Activated CD4-positive, alpha-beta T cell treated with anti-CD3 and anti-CD28 coated beads for 4 hours (primary cell): Measurements from ENCODE around the gene SUCLG2.

Experiments
- DNase-seq, 2 donors: peaks; one replicate each; pipeline ENCODE4 v3.0.0-alpha.2; 2020

Gene SUCLG2

DNA sequence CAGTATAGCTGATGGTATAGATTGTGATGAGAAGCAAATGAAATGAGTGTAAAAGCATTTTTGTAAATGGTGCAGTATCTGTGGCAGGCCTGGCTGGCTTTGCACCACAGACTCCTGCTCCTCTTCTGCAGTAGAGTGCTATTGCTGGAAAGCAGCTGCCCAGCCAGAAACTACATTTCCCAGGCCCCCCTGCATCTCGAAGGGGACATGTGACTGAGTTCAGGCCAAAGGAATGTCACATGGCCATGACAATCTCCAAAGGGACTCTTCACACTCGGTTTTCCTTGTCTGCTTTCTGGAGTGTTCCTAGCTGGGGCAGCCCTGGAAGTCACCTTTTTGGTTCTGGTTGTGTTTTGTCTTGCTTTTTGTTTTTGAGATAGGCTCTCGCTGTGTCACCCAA, 277.1 kb downstream of the SUCLG2 start:
- DNase-seq, result no peak

DNA sequence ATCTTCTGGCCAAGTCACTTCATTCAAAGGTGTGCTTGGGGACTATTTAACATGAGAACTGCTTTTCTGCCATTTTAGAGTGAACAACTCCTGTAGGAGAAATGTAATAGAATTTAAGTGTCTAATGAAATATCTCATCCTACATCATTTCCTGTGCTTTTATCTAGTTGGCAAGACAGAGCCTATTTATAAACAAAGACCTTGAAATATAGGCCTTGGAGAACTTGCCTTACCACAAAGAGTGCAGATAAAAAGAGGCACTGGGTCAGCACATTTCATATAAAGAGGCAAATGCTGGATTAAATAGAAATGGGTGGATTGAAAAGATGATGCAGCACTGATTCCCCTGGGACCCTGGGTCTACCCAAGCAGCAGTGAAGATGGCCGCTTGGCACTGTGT, 278.0 kb downstream of the SUCLG2 start:
- DNase-seq, result no peak

DNA sequence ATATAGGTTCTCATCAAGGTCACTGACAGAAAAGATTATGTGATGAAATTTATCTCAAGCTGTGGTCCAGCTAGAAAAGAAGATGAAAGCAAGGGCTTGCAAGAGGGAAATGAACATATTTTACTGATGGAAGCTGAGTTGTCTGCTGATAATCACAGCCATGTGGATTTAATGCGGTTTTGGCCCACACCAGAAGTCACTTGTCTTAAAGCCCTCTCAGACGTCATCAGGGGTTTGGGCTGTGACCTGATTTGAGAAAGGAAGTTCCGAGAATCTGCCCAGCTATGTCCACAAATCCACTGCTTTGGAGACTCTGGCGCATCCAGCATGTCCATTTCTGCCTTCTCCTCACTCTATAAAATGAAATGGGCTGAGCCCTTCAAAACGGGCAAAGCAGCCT, 278.4 kb downstream of the SUCLG2 start:
- no peak for DNase-seq

GRCh38 chr3:67362686-67363085, 291.7 kb downstream of the SUCLG2 start:
- no peak for DNase-seq

GRCh38 chr3:67361770-67362169, 292.6 kb downstream of the SUCLG2 start:
- no peak for DNase-seq

GRCh38 chr3:67361323-67361722, 293.1 kb downstream of the SUCLG2 start:
- DNase-seq, result no peak

DNA sequence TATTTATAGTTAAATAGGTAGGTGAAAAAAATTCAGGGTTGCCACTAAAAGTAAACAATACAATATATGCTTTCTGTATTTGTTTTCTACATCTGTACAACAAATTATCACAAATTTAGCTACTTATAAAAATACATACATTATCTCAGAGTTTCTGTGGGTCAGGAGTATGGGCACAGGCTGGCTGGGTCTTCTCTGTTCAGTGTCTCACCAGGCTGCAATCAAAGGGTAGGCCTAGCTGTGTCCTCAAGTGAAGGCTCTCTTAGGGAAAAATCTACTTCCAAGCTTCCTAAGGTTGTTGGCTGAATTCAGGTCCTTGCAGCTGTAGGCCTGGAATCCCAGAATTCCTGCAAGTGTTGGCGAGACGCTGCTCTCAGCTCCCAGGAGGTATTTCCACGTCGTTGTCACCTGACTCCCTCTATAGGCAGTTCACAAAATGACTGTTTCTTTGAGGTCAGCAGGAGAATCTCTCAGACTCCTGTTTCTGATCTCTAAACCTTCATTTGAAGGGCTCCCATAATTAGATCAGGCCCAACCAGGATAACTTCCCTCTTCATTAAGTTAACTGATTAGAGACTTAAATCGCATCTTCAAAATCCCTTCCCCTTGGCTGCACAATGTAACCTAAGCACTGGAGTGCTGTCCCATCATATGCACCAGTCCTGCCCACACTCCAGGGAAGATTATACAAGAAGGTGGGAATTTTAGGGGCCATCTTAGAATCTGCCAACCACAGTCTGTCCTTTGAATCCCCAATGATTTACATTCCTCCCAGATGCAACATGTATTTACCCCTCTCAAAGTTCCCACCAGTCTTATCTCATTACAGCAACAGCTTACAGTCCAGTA, 296.6 kb downstream of the SUCLG2 start:
- DNase-seq, result no peak

- no peak for DNase-seq
Measured at GRCh38 chr3:67349551-67350174, 304.7 kb downstream of the SUCLG2 start.

DNA sequence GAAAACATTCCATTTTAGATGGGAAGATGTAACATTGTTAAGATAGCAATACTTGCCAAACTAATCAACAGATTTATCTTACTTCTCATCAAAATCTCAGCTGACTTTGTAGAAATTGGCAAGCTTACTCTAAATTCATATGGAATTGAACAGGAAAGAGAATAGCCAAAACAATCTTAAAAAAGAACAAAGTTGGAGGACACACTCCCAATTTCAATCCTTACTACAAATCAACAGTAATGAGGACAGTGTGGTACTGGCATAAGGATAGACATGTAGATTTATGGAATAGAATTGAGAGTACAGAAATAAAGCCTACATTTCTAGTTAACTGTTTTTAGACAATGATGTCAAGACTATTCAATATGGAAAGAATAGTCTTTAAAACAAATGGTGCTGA, 308.3 kb downstream of the SUCLG2 start:
- DNase-seq, result no peak

DNA sequence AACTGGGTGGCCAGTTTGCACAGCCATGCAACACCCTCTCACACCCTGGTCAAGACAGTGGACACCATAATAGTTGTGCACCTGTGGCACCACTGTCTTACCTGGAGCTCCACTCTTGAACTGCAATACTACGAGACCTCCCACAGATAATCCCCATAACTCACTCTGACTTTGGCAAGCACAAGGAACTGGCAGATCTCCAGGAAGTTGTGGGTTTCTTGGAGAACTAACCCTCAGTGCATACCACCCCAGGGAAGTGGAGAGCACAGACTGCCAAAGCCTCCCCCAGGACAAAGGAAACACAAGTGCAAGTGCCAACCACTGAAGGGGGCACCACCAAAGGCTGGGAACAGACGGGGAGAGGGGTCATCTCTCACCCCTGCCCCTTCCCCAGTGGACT, 318.6 kb downstream of the SUCLG2 start:
- no peak for DNase-seq

DNA sequence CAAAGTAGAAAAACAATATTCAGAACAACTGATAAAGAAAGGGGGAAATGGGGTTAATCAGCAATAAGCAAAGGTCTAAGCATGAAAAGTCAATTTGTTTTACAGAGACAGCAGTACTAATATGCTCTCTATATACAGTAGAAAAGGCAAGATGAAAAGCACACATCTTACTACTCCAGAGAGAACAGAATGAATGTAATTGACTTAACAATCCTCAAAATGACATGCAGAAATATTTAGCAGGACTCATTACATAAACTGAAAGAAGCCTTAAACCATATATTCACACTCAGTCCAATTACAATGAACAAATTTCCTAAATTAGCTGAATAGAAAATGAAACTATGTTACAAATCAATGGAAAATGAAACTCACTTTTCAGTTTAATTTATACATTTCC, 319.8 kb downstream of the SUCLG2 start:
- DNase-seq, result no peak

- DNase-seq, result no peak
Measured at GRCh38 chr3:67329358-67329757, 325.1 kb downstream of the SUCLG2 start.

DNA sequence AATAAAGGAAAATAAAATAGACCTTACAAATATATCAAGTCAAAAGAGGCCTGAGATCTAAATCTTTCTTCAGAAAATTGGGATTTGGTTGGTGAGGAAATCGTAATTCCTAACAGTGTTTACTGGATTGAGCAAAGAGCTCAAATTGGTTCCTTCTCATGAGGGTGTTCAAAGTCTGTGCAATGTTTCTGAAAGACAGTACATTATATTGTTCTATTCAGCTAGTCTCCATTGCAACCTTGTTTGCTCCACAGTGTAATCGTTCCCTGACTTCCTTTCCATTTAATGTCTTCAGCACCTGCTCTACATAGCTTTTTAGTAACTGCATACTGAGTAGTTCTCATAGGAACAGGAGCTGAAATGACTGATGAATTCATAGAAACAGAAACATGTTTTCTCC, 326.8 kb downstream of the SUCLG2 start:
- no peak for DNase-seq

DNA sequence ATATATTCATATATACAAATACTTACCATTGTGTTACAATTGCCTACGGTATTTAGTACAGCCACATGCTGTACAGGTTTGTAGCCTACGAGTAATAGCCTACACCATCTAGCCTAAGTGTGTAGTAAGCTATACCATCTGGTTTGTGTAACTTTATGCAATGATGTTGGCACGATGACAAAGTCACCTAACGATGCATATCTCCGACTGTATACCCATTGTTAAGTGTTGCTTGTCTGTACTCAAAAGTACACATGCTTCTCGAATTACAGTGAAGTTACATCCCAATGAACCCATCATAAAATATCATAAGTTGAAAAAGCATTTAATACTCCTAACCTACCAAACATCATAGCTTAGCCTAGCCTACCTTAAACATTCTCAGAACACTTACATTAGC, 329.2 kb downstream of the SUCLG2 start:
- no peak for DNase-seq
